CD4-positive, alpha-beta T cell treated with Interleukin-4 for 4 hours (primary cell): ENCODE measurements around the gene ZNF521.
A peak's percentile ranks its signal among the peaks of the same experiment; 100 is the strongest.

ENCODE experiments used
- DNase-seq: peaks from one replicate; pipeline ENCODE4 v3.0.0-alpha.2; 2020

Gene ZNF521

DNA sequence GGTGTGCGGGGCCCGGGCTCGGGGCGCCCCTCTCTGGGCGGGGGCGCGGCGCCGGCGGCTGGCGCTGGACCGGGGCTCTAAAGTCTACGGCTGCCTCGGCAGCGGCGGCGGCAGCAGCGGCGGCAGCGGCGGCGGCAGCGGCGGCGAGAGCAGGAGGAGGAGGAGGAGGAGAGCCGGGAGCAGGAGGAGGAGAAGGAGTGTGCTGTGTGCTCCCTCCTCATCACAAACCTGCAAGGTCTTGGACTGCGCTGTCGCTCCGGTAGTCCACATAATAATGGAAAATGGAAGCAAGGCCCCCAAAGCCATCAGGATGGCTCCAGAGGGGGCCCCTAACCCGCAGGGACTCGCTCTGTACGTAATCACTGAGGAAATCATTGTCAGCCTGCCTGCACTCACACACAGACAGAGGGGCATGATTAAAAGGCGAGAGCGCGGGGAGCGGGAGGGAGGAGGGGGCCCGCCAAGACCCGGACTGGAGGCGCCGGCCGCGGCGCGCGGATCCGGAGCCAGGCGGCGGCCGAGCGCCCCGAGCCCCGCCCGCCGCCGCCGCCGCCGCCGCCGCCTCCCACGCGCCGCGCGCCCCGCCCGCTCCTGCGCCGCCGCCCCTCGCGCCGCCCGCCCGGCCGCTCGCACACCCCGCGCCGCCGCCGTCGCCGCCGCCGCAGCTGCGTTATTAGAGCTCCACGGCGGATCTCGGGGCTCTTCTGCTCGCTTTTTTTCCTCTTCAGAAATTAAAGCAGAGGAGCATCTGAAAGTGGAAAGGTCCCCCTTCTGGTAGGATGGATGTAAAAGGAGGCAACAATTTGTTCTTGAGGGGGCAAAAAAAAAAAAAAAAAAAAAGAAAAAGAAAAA, at the start of gene ZNF521:
Gene ZNF521 (minus strand): TSS at position 390 of the 852 bp plus-strand sequence. CDS start 1,220 bp downstream, outside the sequence.
- peak; percentile 20 for DNase-seq

- no peak for DNase-seq
Measured at GRCh38 chr18:25399554-25399953, 47.6 kb upstream of the ZNF521 start.

GRCh38 chr18:25392192-25392591, 40.2 kb upstream of the ZNF521 start:
- DNase-seq, result no peak

- DNase-seq, result no peak
Measured at GRCh38 chr18:25373432-25374179, 21.6 kb upstream of the ZNF521 start.

DNA sequence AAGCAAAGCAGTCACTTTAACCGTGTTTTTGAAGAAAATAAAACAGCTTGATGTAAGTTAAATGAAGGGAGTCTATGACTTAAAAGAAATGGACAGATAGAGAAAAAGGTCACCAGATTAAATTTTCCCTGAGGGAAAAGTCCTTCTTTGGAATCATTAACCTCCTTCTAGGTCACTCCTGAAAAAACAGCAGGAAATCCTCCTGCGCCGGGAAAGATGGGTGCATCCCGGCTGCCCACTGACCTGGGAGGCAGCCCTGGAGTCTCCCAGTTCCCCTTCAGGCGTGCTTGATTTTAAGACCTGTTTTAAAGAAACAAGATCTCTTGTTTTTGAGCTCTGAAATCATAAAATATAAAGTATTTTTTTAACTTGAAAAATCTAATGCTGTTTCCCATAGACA, 18.4 kb upstream of the ZNF521 start:
- DNase-seq, result no peak

- DNase-seq, result no peak
Measured at GRCh38 chr18:25365242-25365641, 13.3 kb upstream of the ZNF521 start.

DNA sequence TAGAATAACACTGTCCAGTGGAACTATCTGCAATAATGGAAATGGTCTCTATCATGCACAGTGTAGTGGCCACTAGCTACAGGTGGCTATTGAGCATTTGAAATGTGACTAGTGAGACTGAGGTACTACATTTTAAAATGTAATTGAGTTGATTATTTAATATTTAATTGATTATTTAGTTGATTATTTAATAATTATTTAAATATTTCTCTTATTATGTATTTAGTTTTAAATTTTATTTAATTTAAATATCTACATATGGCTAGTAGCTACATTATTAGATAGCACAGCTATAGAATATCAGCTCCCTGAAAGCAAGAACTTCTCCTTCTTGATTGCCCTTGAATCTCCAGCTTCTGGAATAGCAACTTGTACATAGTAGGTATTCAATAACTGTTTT, 12.8 kb upstream of the ZNF521 start:
- DNase-seq, result no peak

GRCh38 chr18:25360301-25360899, 8.4 kb upstream of the ZNF521 start:
- no peak for DNase-seq

- DNase-seq, result no peak
Measured at GRCh38 chr18:25353080-25353479, 1.1 kb upstream of the ZNF521 start.

- DNase-seq, result no peak
Measured at GRCh38 chr18:25352629-25353005, 651 bp upstream of the ZNF521 start.

DNA sequence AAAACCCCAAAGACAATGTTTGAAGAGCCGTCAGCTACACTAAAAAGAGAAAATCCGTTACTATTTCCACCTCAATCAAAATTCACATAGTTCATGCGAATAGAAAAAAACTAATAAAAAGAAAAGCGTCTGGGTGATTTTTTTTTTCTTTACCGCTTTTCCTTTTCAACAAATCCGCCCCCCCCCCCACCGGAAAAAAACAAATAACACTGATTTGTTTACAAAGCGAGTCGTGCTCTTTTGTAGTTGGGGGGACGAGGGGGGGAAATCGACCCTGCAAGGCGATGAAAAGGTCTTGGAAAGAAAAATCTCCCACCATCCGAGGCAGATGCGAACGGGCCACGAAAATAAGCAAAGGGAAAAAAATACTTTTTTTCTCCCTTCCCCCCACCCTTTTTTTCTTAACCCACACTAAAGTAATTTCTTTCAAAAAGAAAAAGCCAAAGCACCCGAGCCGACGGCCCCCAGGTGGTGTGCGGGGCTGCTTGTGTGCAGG, 638 bp downstream of the ZNF521 start:
- no peak for DNase-seq

GRCh38 chr18:25350489-25351251, 1.3 kb downstream of the ZNF521 start:
- no peak for DNase-seq

- DNase-seq, result no peak
Measured at GRCh38 chr18:25349926-25350487, 2.0 kb downstream of the ZNF521 start.

DNA sequence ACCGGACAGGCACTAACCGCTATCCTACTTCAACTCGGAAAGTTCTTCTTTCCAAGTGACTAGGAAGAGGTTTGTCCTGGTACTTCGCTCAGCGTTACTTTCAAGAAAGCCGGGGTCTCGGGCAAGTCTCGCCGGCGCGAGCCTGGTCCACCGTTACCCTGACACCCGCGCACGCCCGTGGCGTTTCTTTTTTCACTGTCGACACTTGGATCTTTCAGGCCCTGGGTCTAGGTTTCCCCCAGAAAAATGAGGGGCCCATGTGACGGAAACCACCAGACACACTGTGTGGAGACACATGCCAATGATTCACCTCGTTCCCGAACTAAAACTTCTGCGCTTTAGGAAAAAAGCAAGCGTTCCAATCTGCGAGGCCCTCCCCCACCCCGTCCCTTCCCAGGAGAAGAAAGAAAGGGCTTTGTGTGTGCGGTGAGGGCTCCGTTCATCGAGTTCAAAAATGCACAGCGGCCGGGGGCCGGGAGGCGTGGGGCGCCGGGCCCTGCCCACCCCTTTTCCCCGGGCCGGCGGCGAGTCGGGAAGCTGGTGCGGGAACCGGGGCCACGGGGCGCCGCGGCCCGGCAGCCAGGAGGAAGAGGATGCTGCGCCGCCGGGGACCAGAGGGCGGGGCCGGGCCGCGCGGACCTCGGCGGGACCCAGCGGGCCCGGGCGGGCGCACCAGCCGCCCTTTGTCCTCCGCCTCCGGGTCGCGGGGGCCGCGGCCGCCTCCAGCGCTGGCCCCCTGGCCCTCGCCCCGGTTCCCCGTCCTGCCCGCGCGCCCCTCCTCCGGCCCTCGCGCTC, 2.6 kb downstream of the ZNF521 start:
- no peak for DNase-seq

DNA sequence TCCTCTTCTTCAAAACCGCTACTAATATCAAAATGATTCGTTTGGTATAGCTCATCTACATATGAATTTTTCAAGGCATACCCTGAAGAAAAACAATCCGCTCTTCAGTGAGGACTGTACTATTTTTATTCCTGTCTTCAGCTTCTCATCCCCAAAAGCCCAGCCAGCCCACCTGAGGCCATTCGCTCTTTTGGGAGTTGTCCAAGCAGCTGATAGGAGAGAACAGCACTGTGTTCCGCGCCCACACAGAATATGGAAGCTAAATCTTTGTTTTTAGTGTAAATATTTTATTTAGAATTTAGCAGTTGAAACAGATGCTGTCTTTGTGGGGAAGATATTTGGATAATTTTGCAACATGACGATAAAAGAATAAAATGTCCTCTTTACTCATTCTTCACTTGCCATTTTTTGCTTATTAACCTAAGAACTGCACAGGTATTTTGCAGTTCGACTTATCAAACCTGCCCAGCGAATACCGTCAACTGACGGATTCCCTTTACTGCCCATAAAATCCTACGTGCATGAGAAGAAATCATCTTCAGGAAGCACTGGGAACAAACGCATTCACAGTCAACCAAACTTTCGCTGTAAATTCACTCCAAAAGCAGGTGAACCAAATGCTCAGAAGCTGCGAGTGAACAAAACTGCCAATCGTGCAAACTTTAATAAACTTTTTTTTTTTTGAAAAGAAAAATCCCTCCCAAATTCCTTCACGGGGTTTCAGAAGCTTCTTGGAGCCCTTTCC, 3.4 kb downstream of the ZNF521 start:
- DNase-seq, result no peak

DNA sequence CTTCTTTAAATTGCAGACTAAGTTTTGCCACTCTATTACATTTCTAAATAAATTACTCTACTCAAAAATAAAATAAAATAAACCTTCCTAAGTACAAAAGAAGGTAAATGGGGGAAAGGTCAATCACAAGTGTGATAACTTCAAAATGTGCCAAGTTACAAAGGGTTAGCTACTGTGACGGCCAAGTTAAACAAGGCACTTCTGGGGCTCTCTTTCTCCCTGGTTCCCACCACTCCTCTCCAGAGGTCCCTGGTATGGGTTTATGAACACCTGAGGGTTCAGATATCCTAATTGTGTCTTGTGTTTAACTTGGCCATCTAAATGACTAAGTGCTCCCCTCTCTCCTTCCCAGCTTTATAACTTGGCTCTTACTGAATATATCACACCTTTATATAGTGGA, 5.4 kb downstream of the ZNF521 start:
- no peak for DNase-seq

DNA sequence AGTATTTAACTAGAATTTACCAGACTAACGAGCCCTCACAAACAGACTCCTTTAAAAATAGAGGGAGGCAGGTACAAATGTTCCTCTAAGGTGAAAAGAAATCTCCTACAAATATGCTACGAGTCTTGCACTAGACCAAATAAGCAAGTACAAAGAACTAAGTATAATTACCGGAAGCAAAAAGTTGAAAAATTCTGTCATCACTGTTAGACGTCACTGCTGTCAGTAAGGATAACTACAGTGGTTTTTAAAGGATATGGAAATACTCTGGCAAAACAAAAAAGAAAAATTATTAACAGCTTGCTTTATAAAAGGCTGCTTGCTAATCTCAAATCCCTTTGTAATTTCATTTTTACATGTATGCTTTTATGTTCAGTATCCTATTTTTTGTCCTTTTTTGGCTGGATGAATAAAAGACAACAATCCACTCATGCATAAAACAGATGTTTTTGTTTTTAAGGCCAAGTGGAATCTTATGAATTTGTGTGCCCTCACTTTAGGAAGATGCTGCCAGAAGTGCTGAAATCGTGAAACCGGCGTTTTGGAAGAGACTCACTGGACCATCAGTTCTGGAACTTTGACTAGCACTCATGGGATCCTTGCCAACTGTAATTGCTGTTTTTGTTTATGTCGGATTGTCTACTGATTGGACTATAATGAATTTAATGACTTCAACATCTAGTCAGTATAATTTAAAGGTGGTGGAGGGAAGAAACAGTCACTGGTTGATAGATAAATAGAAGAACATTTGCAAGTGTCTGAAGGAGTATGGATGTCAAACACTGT, 6.7 kb downstream of the ZNF521 start:
- DNase-seq, result no peak

DNA sequence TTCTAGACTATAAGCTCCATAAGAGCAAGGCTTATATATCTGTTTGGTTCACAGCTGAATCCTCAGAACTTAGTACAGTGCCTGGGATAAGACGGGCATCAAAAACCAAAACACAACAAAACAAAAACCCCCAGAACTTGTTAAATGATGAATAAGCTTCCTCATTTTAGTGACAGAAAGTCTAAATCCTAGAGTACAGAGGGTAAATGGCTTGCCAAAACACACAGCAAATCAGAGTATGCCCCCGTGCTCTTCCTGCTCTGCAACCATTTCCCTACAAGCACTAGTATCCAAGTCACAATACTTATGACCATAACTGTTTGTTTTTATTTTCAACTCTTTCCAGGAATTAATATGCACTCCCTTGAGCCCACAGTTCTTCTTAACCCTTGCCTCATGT, 10.1 kb downstream of the ZNF521 start:
- no peak for DNase-seq

DNA sequence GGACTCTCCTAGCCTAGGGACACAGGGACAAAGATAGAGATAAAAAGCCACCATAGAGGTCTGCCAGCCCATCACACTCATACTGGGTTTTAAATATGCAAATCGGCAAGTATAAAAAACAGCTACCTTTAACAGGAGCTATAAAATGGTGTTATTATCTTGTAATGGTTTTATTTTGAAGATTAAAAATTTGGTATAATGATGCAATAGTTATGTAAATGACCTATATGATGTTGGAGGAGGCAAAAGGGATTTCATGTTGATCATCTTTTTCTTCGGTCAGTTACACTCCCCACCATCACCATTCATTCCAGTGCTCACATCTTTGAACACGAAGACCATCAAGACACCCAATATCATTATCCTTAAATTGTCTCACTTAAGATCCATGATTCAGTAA, 11.2 kb downstream of the ZNF521 start:
- DNase-seq, result no peak

DNA sequence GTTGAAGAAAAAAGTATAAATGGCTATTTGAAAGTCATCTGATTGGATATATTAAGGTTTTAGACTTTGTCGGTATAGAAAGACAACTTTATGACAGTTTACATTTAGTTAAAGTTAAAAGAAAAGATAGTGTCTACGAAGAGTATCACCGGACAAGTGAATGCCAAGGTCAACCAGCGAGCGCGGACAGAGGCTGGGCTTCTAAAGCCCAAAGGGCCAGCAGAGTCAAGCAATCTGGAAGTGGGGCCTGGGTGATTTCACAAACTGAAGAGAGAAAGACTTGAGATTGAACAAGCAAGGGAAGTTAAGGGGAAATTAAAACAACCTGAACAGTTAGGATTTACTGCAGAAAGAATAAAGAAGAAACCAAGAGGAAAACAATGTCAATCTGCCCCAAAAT, 16.3 kb downstream of the ZNF521 start:
- DNase-seq, result no peak
